GM12878 (cell line): ENCODE measurements around the gene VPS45. TPM values are rescaled to one million over a fixed set of nuclear protein-coding genes. Genes with fewer than 3 reads are reported as not detected.
A peak's percentile ranks its signal among the peaks of the same experiment; 100 is the strongest.

Source experiments
- ATAC-seq: fragments of 200-7000 bp; cut with Tn5 transposase; 3 replicates; pipeline ENCODE4 v1.9.1; 2020; ENCODE audit warnings: mild to moderate bottlenecking, moderate library complexity
- BruUV-seq: library from RNA; stranded (reverse); fragments of 400-500 nt; replicated peaks from 2 replicates; lab custom pipeline; 2021; lab: Mats Ljungman, UMichigan
- CTCF ChIA-PET: fragments of 300-600 bp; sonication (Branson Sonifier 250); formaldehyde crosslinking; extraction: SDS; loops from one replicate; lab custom pipeline; 2021; ENCODE audit warnings: inconsistent platforms; lab: Yijun Ruan, JAX
- POLR2A ChIA-PET: fragments of 350-600 bp; formaldehyde crosslinking; extraction: SDS; loops from one replicate; lab custom pipeline; 2021; ENCODE audit warnings: inconsistent platforms; lab: Charles Lee
- RAD21 ChIA-PET: fragments of 300-600 bp; sonication (Branson Sonifier 250); formaldehyde crosslinking; loops from one replicate; lab custom pipeline; 2023; ENCODE audit warnings: antibody characterized with exemption; ENCODE audit not compliant: unreplicated experiment; lab: Charles Lee
- SMC1A ChIA-PET: fragments of 300-600 bp; sonication (Branson Sonifier 250); formaldehyde crosslinking; loops from one replicate; lab custom pipeline; 2023; ENCODE audit not compliant: unreplicated experiment, uncharacterized antibody; lab: Charles Lee
- DNase-seq: peaks from one replicate; pipeline ENCODE4 v3.0.0-alpha.2; 2011; ENCODE audit warnings: low read depth, low spot score
- FAIRE-seq: peaks from 3 replicates; lab custom pipeline; 2011; peaks lifted over from hg19 to GRCh38; lab: Jason Lieb, UNC
- H2AFZ ChIP-seq: 2 replicates; pipeline ENCODE4 v1.6.0; 2011; ENCODE audit warnings: low read depth, low read length, control low read depth; ENCODE audit not compliant: control insufficient read depth
- H3K27ac ChIP-seq: 2 replicates; pipeline ENCODE4 v1.5.1; 2011; ENCODE audit warnings: control low read depth; ENCODE audit not compliant: control insufficient read depth, insufficient read depth
- H3K27me3 ChIP-seq, 2 experiments: replicated peaks in 1 of 2; 2 replicates each; pipeline versions ENCODE4 v1.6.0 to v1.6.1; 2011; ENCODE audit warnings: low read length in 1 of 2; ENCODE audit not compliant: control insufficient read depth in 2 of 2, insufficient read depth in 2 of 2
- H3K36me3 ChIP-seq, 2 experiments: 2 replicates each; pipeline ENCODE4 v1.5.1; 2011; ENCODE audit warnings: low read length in 1 of 2; ENCODE audit not compliant: control insufficient read depth in 2 of 2, insufficient read depth in 2 of 2
- H3K4me1 ChIP-seq: 2 replicates; pipeline ENCODE4 v1.6.1; 2011; ENCODE audit warnings: mild to moderate bottlenecking, low read length, moderate library complexity, mixed read lengths; ENCODE audit not compliant: control insufficient read depth, insufficient read depth
- H3K4me2 ChIP-seq: 2 replicates; pipeline ENCODE4 v1.6.0; 2011; ENCODE audit warnings: control low read depth; ENCODE audit not compliant: control insufficient read depth, insufficient read depth
- H3K4me3 ChIP-seq: fragments of 200-600 bp; sonication (generic); 2 replicates; pipeline ENCODE4 v1.5.1; 2016
- H3K79me2 ChIP-seq: 2 replicates; pipeline ENCODE4 v1.6.0; 2011; ENCODE audit warnings: low read length; ENCODE audit not compliant: control insufficient read depth, insufficient read depth
- H3K9ac ChIP-seq: 2 replicates; pipeline ENCODE4 v1.8.0; 2011; ENCODE audit warnings: low read length, control low read depth, mixed read lengths; ENCODE audit not compliant: control insufficient read depth, insufficient read depth
- H3K9me3 ChIP-seq: replicated peaks from 3 replicates; pipeline ENCODE4 v1.5.1; 2011; ENCODE audit warnings: mild to moderate bottlenecking, low read length; ENCODE audit not compliant: control insufficient read depth, insufficient read depth
- H4K20me1 ChIP-seq: 2 replicates; pipeline ENCODE4 v1.6.0; 2011; ENCODE audit not compliant: control insufficient read depth, insufficient read depth
- ATF7 ChIP-seq: fragments of 450-650 bp; IDR thresholded peaks from 2 replicates; pipeline ENCODE4 v1.6.1; 2016; ENCODE audit warnings: low read depth, mild to moderate bottlenecking
- ETV6 ChIP-seq, 2 experiments: fragments of 450-650 bp in 1 of 2; IDR thresholded peaks in 1 of 2; conservative IDR thresholded peaks in 1 of 2; 2 replicates each; pipeline ENCODE4 v1.6.1; 2014; ENCODE audit warnings: antibody characterized with exemption in 1 of 2, borderline replicate concordance in 1 of 2, low read depth in 1 of 2, mild to moderate bottlenecking in 1 of 2, moderate library complexity in 1 of 2
- NFYB ChIP-seq: IDR thresholded peaks from 2 replicates; pipeline ENCODE4 v1.6.1; 2011; ENCODE audit warnings: low read depth, mild to moderate bottlenecking, low read length, improper control_type of control experiment, moderate library complexity; ENCODE audit not compliant: insufficient read depth
- RUNX3 ChIP-seq: IDR thresholded peaks from 2 replicates; pipeline ENCODE4 v1.6.1; 2012; ENCODE audit warnings: low read length, inconsistent platforms
- TARDBP ChIP-seq: IDR thresholded peaks from 2 replicates; pipeline ENCODE4 v1.6.1; 2016; ENCODE audit warnings: borderline replicate concordance
- WGBS: methylation state at CpG from one replicate; pipeline ENCODE4 v1.1.6; 2016; ENCODE audit warnings: low lambda C conversion rate; ENCODE audit not compliant: insufficient replicate concordance, insufficient coverage; ENCODE audit errors: missing lambda C conversion rate; 5-methylcytosine and 5-hydroxymethylcytosine counted together
- in situ Hi-C: fragments of 300-500 bp; cut with MboI; formaldehyde crosslinking; loops from 9 replicates; pipeline ENCODE4 v1.14.3; 2018; ENCODE audit warnings: mixed read lengths
- intact Hi-C: fragments of 100-400 bp; cut with micrococcal nuclease; formaldehyde crosslinking; loops from one replicate; pipeline ENCODE4 v1.14.2; 2022; ENCODE audit not compliant: unreplicated experiment
- polyA plus RNA-seq, 11 experiments: library from polyadenylated mRNA; depleted of rRNA in 4 of 11; unstranded in 6 of 11; stranded (reverse) in 5 of 11; fragments of >200 nt; fragmentation: Nextera tagmentation in 4 of 11; fragmentation: Illumina TruSeq in 1 of 11; extraction: Ambion mirVana in 4 of 11; extraction: Trizol in 1 of 11; gene quantifications; 1 replicate in 1 of 11; 2 replicates in 10 of 11; pipeline versions ENCODE4 v1.2.1 to v1.2.3, GENCODE V29; 2011 to 2016; ENCODE audit warnings: inconsistent platforms in 2 of 11, missing spikeins in 2 of 11, low read depth in 1 of 11
- total RNA-seq, 4 experiments: library from RNA; depleted of rRNA in 3 of 4; stranded (reverse); fragments of >200 nt in 3 of 4; fragmentation: Illumina TruSeq in 1 of 4; extraction: Trizol in 1 of 4; gene quantifications; 2 replicates each; pipeline versions ENCODE4 v1.2.1 to v1.2.3, GENCODE V29; 2013 to 2021
- TF ChIP-seq, protein P1 (sequence below): fragments of 450-650 bp; formaldehyde crosslinking; IDR thresholded peaks from 2 replicates; pipeline ENCODE4 v1.4.0; 2020; ENCODE audit warnings: mild to moderate bottlenecking, moderate library complexity

The VPS45 gene
- total and polyA plus RNA-seq, 10 of the 15 experiments (the other 5 are each of a cell fraction or from before 2014, with no cell fraction given): 24.4 to 48.7 (median 34.5) TPM

DNA sequence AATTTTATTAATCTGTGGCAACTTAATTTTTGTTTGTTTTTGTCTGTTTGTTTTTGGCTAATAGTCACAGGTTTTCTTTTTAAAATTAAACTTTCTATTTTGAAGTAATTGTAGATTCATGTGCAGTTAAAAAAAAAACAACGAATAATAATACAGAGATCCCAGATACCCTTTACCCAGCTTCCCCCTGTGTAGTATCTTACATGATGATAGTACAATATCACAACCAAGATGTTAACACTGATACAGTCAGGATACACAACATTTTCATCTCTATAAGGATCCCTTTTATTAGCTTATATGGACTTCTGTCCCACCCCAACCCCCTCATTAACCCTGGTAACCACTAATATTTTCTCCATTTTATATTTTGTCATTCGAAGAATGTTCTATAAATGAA, 5.9 kb downstream of the VPS45 start (continued):
- no peak for TF ChIP-seq ETV6 (conservative IDR thresholded peaks at IDR 0.05 in 1 of 2, IDR thresholded peaks at IDR 0.05 in 1 of 2; ENCODE audit: borderline replicate concordance in 1 of 2, low read depth in 1 of 2)
- no peak for TF ChIP-seq TARDBP
- TF ChIP-seq, protein P1, sequence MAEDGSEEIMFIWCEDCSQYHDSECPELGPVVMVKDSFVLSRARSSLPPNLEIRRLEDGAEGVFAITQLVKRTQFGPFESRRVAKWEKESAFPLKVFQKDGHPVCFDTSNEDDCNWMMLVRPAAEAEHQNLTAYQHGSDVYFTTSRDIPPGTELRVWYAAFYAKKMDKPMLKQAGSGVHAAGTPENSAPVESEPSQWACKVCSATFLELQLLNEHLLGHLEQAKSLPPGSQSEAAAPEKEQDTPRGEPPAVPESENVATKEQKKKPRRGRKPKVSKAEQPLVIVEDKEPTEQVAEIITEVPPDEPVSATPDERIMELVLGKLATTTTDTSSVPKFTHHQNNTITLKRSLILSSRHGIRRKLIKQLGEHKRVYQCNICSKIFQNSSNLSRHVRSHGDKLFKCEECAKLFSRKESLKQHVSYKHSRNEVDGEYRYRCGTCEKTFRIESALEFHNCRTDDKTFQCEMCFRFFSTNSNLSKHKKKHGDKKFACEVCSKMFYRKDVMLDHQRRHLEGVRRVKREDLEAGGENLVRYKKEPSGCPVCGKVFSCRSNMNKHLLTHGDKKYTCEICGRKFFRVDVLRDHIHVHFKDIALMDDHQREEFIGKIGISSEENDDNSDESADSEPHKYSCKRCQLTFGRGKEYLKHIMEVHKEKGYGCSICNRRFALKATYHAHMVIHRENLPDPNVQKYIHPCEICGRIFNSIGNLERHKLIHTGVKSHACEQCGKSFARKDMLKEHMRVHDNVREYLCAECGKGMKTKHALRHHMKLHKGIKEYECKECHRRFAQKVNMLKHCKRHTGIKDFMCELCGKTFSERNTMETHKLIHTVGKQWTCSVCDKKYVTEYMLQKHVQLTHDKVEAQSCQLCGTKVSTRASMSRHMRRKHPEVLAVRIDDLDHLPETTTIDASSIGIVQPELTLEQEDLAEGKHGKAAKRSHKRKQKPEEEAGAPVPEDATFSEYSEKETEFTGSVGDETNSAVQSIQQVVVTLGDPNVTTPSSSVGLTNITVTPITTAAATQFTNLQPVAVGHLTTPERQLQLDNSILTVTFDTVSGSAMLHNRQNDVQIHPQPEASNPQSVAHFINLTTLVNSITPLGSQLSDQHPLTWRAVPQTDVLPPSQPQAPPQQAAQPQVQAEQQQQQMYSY (CRISPR knock-in tag): no peak

DNA sequence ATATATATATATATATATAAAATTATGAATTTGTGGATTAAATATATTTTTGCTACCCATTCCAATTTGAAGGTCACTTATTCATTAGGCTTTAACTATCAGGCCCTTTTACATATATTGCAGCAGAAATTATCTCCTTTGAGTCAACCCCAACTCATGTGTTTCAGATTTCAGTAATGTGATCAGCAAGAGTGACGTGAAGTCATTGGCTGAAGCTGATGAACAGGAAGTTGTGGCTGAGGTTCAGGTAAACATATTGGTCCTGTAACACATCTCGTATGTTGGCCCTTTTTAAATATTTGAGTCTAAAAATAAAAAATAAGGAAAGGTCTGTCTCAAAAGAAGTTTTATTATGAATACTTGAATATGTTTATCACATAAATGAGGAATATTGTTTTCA, 8.5 kb downstream of the VPS45 start:
- SMC1A ChIA-PET: interaction anchor here (0.6 to 11.0 kb wide), 5 partner anchors 10 to 900 kb away, joined by 3 to 338 read pairs (median 3); no protein-coding TSS in a partner anchor
- intact Hi-C loops: no loop called here
- no TSS peak for BruUV-seq
- H3K9me3 ChIP-seq: no peaks in the 10 kb centered on the region
- RAD21 ChIA-PET: interaction anchor here (0.9 to 12.0 kb wide), 2 partner anchors 86 to 111 kb away, joined by 3 to 287 read pairs; no protein-coding TSS in a partner anchor
- DNase-seq (peak; percentile 12), ATAC-seq (peak; percentile 72), FAIRE-seq (no peak)
- WGBS: 3% methylated on average over 2 of the region's 2 CpGs
- H3K4me1 ChIP-seq: peaks cover 3% of the 10 kb centered on the region; the same call in 1 of the 2 replicates
- peaks cover 0 to 9% of the 10 kb centered on the region in 2 experiments; a peak in 1 of 4 replicates for H3K36me3 ChIP-seq
- H2AFZ ChIP-seq: no peak overlapping the region
- POLR2A ChIA-PET: interaction anchor here (1.1 to 1.2 kb wide), 2 partner anchors 65 to 86 kb away, joined by 3 read pairs; no protein-coding TSS in a partner anchor
- no peak overlapping the region for H3K4me2 ChIP-seq
- H3K27me3 ChIP-seq: no peaks in the 10 kb centered on the region
- H3K79me2 ChIP-seq: no peaks in the 10 kb centered on the region
- in situ Hi-C loops: no loop called here
- H3K9ac ChIP-seq: no peak overlapping the region
- peak; percentile 35; the same call in 1 of the 2 replicates for TF ChIP-seq NFYB
- no peak for TF ChIP-seq ATF7
- TF ChIP-seq RUNX3: peak; percentile 17; the same call in 1 of the 2 replicates
- no peaks in the 10 kb centered on the region for H4K20me1 ChIP-seq
- no peak overlapping the region for H3K27ac ChIP-seq
- no peak overlapping the region for H3K4me3 ChIP-seq
- CTCF ChIA-PET: interaction anchor here (14.7 kb wide), 1 partner anchor 88 kb away, joined by 577 read pairs; no protein-coding TSS in a partner anchor
